ENCODE measurements around the gene PDS5A. TPM values are rescaled to one million over a fixed set of nuclear protein-coding genes. Genes with fewer than 3 reads are reported as not detected.
"Not testable (repeated sequence)": the region's sequence is repeated elsewhere in the genome, so short reads cannot be mapped to it uniquely, and the experiment has no call there.

PDS5A gene
- total RNA-seq, 1 experiment from 2014 or later = 86.4 TPM

- POLR2A ChIA-PET (ENCODE audit: unreplicated experiment) = no interaction called here
- Histone ChIP-seq H3K9me2 (ENCODE audit: insufficient read depth) (no peaks in the 10 kb centered on the region), H3K27me3 (ENCODE audit: insufficient read depth, low read depth) (no peaks in the 10 kb centered on the region), H3K27ac (no peak overlapping the region), H3K79me2 (ENCODE audit: low read depth) (no peaks in the 10 kb centered on the region), H3K4me1 (replicated peaks; ENCODE audit: insufficient read depth) (no peaks in the 10 kb centered on the region), H3K9me3 (ENCODE audit: insufficient read depth, low read depth) (no peaks in the 10 kb centered on the region), H3K36me3 (ENCODE audit: low read depth) (no peaks in the 10 kb centered on the region), H3K4me3 (no peak overlapping the region), H4K20me1 (ENCODE audit: insufficient read depth) (no peaks in the 10 kb centered on the region), H3F3A (ENCODE audit: insufficient read depth, low read depth) (0 out of 2 replicates have a peak, but pooled peaks cover 4% of the 10 kb centered on the region), H2AFZ (no peak overlapping the region), H3K4me2 (no peak overlapping the region)
- CTCF ChIA-PET = no interaction called here
- intact Hi-C loops (cut with micrococcal nuclease; ENCODE audit: unreplicated experiment) = no loop called here
- BruUV-seq (replicated peaks) = no TSS peak
- TF ChIP-seq EZH2 (IDR thresholded peaks at IDR 0.05; ENCODE audit: low read depth) (no peak), CTCF (conservative IDR thresholded peaks at IDR 0.05) (no peak)
- DNase-seq = no peak
Observed at GRCh38 chr4:39812500-39812899, 165.2 kb downstream of the PDS5A start.

- Histone ChIP-seq H3K79me2 (ENCODE audit: low read depth) (no peaks in the 10 kb centered on the region), H3K36me3 (ENCODE audit: low read depth) (no peaks in the 10 kb centered on the region), H3K27me3 (ENCODE audit: insufficient read depth, low read depth) (no peaks in the 10 kb centered on the region), H3K4me1 (replicated peaks; ENCODE audit: insufficient read depth) (no peaks in the 10 kb centered on the region), H3K9me3 (ENCODE audit: insufficient read depth, low read depth) (no peaks in the 10 kb centered on the region), H3K9me2 (ENCODE audit: insufficient read depth) (no peaks in the 10 kb centered on the region), H3K4me2 (no peak overlapping the region), H3F3A (ENCODE audit: insufficient read depth, low read depth) (no peaks in the 10 kb centered on the region), H4K20me1 (ENCODE audit: insufficient read depth) (no peaks in the 10 kb centered on the region), H2AFZ (no peak overlapping the region), H3K4me3 (no peak overlapping the region), H3K27ac (no peak overlapping the region)
- intact Hi-C loops (cut with micrococcal nuclease; ENCODE audit: unreplicated experiment) = no loop called here
- no peak for DNase-seq
- TF ChIP-seq CTCF (conservative IDR thresholded peaks at IDR 0.05) = no peak
- TF ChIP-seq EZH2 (IDR thresholded peaks at IDR 0.05; ENCODE audit: low read depth) = no peak
- ChIA-PET CTCF (no interaction called here), POLR2A (ENCODE audit: unreplicated experiment) (no interaction called here)
- no TSS peak for BruUV-seq (replicated peaks)
Observed at GRCh38 chr4:39808231-39808749, 169.4 kb downstream of the PDS5A start.

- Histone ChIP-seq H3K4me2 (no peak overlapping the region), H3K27ac (no peak overlapping the region), H3K79me2 (ENCODE audit: low read depth) (no peaks in the 10 kb centered on the region), H2AFZ (no peak overlapping the region), H3K4me3 (no peak overlapping the region), H3F3A (ENCODE audit: insufficient read depth, low read depth) (no peaks in the 10 kb centered on the region), H3K4me1 (replicated peaks; ENCODE audit: insufficient read depth) (no peaks in the 10 kb centered on the region), H3K9me3 (ENCODE audit: insufficient read depth, low read depth) (no peaks in the 10 kb centered on the region), H3K36me3 (ENCODE audit: low read depth) (no peaks in the 10 kb centered on the region), H3K27me3 (ENCODE audit: insufficient read depth, low read depth) (no peaks in the 10 kb centered on the region), H4K20me1 (ENCODE audit: insufficient read depth) (no peaks in the 10 kb centered on the region), H3K9me2 (ENCODE audit: insufficient read depth) (no peaks in the 10 kb centered on the region)
- no TSS peak for BruUV-seq (replicated peaks)
- POLR2A ChIA-PET (ENCODE audit: unreplicated experiment) = no interaction called here
- CTCF ChIA-PET = no interaction called here
- intact Hi-C loops (cut with micrococcal nuclease; ENCODE audit: unreplicated experiment) = no loop called here
- no peak for DNase-seq
- no peak for TF ChIP-seq CTCF (conservative IDR thresholded peaks at IDR 0.05)
- TF ChIP-seq EZH2 (IDR thresholded peaks at IDR 0.05; ENCODE audit: low read depth) = no peak
Observed at GRCh38 chr4:39802005-39802404, 175.7 kb downstream of the PDS5A start.

- H3K27ac ChIP-seq; H2AFZ ChIP-seq; H3K27me3 ChIP-seq (ENCODE audit: insufficient read depth, low read depth); H4K20me1 ChIP-seq (ENCODE audit: insufficient read depth); H3K36me3 ChIP-seq (ENCODE audit: low read depth); H3K9me2 ChIP-seq (ENCODE audit: insufficient read depth); H3K4me1 ChIP-seq (replicated peaks; ENCODE audit: insufficient read depth); H3F3A ChIP-seq (ENCODE audit: insufficient read depth, low read depth); POLR2A ChIA-PET (ENCODE audit: unreplicated experiment); H3K4me2 ChIP-seq; BruUV-seq (replicated peaks); H3K79me2 ChIP-seq (ENCODE audit: low read depth); DNase-seq; H3K4me3 ChIP-seq; CTCF ChIA-PET; intact Hi-C loops (cut with micrococcal nuclease; ENCODE audit: unreplicated experiment); H3K9me3 ChIP-seq (ENCODE audit: insufficient read depth, low read depth): not testable (repeated sequence)
Observed at GRCh38 chr4:39792976-39793375, 184.7 kb downstream of the PDS5A start.

Data from PC-9 (cell line).